Jurkat, Clone E6-1 (cell line): ENCODE data around the gene NAP1L5.

ENCODE experiments used
- DNase-seq: peaks from one replicate; pipeline ENCODE4 v3.0.0-alpha.2; 2011; ENCODE audit warnings: low read depth, low spot score
- H3K4me3 ChIP-seq: 2 replicates; pipeline ENCODE4 v1.5.1; 2011; ENCODE audit warnings: mild to moderate bottlenecking, low read length, control low read depth, moderate library complexity

The NAP1L5 gene

DNA sequence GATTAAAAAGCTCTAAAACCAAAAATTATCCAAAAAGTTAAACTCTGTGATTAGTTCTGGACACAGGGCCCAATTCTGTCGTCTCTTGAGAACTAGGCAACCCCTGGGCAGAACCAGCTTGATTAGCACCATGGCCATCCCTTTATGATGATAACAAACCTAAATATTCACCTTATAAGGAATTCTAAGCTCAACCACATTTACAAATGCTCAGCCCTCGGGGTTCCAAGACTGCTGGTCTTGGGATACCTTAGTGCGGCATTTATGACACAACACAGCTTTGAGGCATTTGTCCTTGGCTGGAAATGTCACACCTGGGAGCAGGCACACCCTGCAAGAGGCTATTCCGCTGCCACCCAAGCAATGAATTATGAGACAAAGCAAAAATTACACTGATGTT lies 27.5 kb upstream of the NAP1L5 start:
- H3K4me3 ChIP-seq: no peak overlapping the region
- DNase-seq: no peak

DNA sequence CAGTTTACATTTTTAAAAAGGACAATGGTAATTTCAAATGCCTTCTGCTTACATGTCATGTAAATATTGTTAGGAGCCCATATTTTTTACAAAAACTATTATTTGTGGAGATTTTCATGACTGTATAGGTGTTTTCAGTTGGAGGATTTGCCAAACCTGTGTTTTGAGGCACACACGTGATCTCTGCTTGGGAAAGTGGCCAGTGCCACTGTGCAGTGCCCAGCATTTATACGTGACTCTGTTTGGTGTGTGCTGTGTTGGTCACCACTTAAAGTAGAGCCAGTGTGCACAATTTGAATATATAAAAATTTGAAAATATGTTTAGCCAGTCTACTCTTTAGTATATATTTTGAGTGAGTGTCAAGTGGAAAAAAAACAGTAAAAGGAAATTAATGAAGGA lies 26.8 kb upstream of the NAP1L5 start:
- no peak for DNase-seq
- H3K4me3 ChIP-seq: no peak overlapping the region

DNA sequence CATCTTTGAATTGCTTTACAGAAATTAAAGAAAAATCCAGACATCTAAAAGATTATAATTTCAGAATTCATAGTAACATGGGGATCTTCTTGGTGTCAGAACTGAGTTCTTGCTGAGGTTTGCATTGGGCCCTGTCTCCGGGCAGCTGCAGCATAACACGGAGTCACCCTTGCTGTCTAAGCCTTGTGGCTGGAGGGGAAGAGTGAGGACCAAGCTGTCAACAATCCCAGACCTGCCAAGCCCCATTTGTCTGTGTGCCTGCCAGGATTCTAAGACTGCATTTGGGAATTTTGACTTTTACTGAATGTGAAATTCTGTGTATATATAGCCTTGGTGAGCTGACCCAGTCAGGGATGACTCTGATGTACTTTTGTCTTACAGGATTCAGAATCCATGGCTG lies 25.2 kb upstream of the NAP1L5 start:
- DNase-seq: no peak

DNA sequence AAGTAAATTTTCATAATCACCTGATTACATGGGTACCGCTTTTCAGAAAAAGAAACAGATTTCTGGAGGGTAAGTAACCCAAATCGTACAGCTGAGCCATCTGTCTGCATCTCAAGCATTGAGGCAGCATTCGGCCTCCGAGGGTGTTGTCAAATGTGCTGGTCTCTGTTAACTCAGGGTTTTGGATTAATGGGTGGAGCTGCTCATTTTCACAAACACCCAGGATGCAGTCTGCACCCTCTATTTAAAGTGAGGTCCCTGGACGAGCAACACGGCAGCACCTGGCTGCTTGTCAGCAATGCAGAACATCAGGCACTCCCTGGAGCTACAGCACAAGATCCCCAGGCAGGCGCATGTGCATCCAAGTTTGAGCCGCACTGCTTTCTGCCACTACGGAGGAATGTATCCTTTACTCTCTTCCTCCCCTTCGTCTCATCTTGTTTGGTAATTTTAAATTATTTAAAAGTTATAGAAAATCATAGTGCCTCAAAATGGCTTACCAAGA lies 24.7 kb upstream of the NAP1L5 start:
- DNase-seq: no peak
- H3K4me3 ChIP-seq: no peak overlapping the region

More for the DNA sequence above, 25.2 kb upstream of the NAP1L5 start:
- H3K4me3 ChIP-seq: no peak overlapping the region

DNA sequence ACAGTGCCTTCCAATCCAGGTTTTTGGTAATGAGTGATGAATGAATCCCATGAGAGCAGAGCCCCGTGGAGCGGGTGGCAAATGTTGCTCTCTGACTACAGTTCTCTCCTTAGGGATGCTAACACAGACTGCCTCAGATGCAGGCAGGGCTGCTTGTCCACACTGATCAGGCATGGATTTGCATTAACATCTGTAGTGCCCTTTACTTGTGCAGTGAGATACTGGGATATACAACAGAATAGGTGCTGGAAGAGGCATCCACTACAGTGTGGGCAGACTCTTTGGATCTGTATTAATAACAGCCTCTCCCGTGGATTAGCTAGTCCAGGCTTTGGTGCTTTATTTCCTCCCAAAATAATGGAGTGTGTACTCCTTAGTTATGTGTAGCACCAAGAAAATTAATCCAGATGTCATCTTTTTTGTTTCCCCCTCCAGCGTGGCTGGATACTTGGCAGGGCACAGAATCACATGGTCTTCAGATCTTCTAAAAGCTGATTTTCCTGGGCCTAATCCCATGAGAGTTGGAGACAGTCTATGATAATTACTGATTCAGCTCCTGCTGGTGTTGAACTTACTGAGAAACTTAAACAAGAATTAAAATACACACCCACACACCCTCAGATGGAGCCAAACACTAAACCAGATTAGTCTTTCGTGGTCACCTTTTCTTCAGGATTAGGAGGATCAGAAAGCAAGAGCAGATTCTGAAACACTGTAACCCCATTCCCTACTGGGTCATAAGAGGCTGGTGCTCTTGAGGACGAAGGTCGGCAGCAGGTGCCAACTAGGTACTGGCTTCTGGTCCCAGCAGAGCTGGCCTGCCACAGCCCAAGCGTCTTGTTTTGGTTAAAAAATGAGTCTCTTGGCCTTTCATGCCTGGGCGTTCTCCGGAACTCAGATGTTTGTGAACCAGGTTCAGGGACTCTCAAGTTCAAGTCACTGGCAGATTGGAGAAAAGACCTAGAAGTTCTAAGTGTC lies 23.1 kb upstream of the NAP1L5 start:
- DNase-seq: no peak
- no peak overlapping the region for H3K4me3 ChIP-seq

DNA sequence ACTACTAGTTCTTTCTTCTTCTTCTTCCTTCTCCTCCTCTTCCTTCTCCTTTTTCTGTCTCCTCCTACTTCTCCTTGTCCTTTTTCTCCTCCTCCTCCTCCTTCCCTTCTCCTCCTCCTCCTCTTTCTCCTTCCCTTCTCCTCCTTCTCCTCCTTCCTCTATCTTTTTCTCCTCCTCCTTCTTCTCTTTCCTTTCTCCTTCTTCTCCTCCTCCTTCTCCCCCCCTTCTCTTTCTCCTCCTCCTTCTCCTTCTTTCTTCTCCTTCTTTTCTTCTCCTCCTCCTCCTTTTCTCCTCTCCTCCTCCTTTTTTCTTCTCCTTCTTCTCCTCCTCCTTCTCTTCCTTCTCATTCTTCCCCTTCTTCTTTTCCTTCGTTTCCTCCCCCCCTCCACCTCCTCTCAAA lies 21.8 kb upstream of the NAP1L5 start:
- DNase-seq: no peak
- H3K4me3 ChIP-seq: no peak overlapping the region

DNA sequence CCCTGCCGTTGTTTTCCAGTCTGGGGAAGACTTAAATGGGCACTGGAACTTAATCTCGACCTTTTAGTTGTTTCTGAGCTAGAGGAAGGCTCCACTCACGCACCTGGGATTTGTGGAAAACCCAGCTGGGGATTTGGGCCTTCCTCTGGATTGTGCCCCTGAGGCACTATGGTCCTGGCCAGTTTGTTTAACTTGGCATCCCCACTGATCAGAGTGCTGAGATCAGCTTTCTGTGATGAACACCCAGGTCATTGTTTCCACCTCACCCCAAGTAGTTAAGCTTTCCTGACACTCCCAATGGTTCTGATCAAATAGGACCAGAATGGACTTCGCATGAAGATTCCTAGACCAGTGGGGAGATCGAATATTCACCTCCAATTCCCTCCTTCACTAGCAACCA lies 20.5 kb upstream of the NAP1L5 start:
- no peak for DNase-seq
- no peak overlapping the region for H3K4me3 ChIP-seq

DNA sequence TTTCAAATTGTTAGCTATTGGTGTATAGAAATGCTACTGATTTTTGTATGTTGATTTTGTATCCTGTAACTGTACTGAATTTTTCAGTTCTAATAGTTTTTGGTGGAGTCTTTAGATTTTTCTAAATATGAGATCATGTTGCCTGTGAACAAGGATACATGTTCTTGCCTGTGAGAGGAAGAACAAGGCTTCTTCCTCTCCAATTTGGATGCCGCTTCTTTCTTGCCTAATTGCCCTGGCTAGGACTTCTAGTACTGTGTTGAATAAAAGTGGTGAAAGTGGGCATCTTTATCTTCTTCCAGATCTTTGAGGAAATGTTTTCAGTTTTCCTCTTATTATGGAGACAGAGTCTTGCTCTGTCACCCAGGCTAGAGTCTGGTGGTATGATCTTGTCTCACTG lies 16.2 kb upstream of the NAP1L5 start:
- no peak overlapping the region for H3K4me3 ChIP-seq

DNA sequence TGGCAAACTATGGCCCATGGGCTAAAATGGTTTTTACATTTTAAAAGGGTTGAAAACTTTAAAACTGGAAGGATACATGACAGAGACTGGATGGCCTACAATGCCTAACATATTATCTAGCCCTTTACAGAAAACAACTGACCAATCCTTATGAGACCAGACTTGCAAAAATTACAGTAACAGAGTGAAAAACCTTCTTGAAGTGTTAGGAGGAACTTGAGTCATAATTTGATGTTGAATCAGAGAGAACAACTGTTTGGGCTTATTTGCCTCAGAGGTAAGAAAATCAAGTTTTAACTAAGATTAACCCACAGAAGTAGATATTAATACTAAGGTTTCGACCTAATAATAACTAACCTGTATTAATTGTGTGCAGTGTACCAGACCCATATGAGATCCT lies 12.4 kb upstream of the NAP1L5 start:
- DNase-seq: no peak
- no peak overlapping the region for H3K4me3 ChIP-seq

More for the DNA sequence above, 16.2 kb upstream of the NAP1L5 start:
- DNase-seq: no peak

DNA sequence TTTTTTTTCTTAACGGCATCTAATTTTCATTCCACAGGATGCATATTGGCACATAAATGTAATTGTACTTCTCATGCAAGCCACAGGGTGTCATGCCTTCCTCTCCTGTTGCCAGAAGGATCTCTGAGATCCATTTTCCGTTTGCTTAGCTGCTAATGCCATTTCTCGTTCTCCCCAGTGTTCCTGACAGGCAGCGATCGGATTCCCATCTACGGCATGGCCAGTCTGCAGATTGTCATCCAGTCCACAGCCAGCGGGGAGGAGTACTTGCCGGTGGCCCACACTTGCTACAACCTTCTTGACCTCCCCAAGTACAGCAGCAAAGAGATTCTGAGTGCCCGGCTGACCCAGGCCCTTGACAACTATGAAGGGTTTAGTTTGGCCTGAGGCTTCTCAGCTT lies 8.9 kb upstream of the NAP1L5 start:
- no peak for DNase-seq
- no peak overlapping the region for H3K4me3 ChIP-seq

DNA sequence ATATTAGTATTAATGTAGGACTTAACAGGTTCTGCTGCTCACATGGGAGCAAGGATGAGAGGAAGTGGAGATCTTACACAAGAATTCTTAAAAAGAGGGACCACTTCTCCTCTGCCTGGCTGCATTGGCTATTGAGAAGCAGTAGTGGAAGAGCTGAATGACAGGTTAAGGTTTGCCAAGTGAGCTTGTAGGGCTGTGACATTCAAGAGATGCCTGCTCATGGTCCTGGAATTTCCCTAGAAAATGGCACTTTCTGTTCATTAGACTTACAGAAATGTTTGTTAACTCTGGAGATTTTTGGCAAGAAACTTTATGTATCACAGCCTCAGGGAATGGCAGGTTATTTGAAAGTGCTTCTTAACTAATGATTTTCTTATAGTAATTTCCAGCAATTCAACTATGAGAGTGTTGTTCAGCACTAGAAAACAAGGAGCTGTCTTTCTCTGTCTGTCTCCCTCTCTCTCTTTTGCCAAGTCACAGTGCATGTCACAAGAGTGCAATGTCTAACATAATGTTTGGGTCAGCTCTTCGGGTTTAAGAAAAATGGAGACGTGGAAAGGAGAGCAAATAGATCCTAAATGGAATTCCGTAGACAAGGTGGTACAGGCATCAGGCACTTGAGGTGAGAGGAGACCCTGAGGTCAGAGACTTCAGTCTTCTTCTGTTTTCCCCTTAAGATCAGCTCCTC lies 8.3 kb upstream of the NAP1L5 start:
- DNase-seq: no peak
- H3K4me3 ChIP-seq: no peak overlapping the region

DNA sequence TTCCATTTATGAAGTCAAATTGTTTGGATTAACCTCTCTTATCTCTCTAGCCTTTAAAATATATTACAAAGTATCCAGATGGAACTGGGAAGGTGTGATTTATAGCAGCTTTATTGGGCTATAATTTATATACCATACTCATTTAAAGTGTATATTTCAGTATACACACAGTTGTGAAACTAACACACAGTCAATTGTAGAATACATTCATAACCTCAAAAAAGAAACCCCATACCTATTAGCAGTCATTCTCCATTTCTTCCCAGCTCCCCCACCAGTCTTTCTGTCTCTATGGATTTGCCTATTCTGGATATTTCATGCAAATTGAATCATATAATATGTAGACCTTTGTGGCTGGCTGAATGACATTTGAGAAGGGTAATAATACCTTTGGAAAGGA lies 7.6 kb upstream of the NAP1L5 start:
- no peak overlapping the region for H3K4me3 ChIP-seq
- no peak for DNase-seq

DNA sequence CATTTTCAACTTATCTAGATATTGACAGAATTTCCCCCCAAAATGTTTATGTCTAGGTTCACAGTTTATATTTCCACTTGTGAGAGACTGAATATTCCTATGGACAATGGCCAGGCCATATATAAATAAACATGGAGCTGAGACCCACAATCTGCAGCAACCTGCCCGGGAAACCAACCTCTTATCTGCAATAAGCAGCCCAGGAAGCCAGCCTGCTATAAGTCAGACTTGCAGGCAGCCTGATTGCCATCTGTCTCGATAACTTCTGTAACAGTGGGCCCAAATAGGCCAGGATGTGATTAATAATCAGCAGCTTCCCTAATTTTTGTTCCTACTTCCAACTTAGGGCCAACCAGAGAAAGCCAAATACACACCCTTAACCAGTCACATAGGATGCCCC lies 5.2 kb upstream of the NAP1L5 start:
- no peak for DNase-seq

DNA sequence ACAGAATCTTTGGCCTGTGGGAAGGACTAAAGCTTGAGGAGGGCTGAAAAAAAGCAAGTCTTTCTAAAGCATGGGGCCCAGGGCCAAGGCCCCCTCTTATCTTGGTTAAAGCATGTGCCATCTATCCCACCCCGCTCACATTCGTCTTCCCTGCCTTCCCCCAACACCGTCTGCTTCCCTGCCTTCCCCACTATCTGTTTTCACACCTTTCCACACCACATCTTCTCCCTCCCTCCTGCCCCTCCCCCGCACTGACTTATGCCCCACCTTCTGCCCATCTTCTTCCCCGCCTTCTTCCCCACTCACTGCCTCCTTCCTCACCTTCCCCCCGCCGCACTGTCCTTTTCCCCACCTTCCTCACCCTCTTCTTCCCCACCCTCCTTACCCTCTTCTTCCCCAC lies 890 bp upstream of the NAP1L5 start:
- DNase-seq: no peak

More for the DNA sequence above, 5.2 kb upstream of the NAP1L5 start:
- H3K4me3 ChIP-seq: no peak overlapping the region

DNA sequence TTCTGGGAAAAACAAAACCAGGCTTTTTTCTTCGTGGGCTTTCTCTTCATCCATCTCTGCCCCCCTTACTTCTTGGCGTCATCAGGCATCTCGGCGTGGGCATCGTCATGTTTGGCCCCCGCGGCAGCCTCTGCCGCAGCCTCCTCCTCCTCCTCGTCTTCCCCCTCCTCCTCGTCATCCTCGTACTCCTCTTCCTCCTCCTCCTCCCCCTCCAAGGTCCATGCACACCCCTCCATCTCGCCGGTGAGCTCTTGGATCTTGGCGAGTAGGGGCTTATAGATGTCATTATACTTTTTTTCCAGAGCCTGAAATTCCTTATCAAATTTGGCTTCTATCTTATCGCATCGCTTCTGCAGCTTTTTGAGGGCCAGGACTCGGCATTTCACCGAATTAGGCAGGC lies 488 bp downstream of the NAP1L5 start:
- H3K4me3 ChIP-seq: peak overlapping the region; percentile 67
- no peak for DNase-seq

More for the DNA sequence above, 890 bp upstream of the NAP1L5 start:
- H3K4me3 ChIP-seq: no peak overlapping the region

DNA sequence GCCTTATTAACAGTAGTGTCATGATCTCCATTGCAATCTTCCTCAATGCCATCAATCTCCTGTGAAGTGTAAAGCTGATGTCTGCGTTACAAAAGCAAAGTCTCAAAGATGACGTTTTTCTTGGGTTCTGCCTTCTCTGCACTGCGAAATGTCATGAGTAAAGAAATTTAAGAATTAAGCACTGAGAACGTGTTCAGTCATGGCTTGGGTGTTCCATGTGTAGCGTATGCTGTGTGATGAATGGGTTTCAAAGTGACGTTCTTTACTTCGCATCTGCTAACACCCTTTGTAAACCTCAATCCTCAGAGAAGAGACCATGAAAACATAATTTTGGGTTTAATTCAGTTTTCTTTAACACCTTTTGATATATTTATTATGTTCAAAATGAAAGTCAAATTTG lies 999 bp downstream of the NAP1L5 start:
- peak overlapping the region; percentile 67; the same call in 1 of the 2 replicates for H3K4me3 ChIP-seq
- DNase-seq: no peak

DNA sequence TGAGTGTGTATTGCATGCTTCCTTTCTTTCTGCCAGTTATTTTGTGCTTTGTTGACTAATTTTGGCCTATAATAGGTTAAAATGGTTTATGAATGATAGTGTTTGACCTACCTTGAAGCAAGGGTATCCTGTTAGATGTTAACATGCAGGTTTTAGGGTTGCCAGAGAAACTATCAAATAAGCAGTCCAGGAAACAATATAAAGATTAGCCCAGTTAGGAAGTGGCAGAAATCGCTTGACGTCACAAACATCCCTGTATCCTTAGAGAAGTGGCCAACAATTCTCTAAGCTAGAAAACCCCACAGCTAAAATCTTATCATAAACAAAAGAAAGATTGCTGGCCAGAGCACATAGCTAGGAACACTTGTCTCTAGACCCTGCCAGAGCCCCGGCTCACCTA lies 3.8 kb downstream of the NAP1L5 start:
- H3K4me3 ChIP-seq: no peak overlapping the region
- DNase-seq: no peak

DNA sequence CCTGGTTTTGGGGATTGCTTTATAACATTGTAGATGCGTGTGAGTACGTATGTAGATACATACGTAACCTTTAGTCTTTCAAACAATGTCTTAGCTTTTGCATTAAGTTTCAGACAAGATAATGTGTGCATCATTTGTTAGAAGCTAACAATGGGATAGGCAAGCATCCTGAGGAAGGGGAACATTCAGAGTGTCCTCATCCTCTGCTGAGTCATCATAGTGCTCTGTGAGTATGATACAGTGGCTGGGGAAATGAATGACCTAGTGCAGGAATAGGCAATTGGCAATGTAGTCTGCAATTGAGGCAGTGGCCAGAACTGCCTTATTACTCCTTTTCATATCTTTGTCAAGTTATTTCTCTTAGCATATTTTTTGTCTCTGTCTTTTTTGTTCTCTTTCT lies 7.3 kb downstream of the NAP1L5 start:
- no peak for DNase-seq
- H3K4me3 ChIP-seq: no peak overlapping the region

DNA sequence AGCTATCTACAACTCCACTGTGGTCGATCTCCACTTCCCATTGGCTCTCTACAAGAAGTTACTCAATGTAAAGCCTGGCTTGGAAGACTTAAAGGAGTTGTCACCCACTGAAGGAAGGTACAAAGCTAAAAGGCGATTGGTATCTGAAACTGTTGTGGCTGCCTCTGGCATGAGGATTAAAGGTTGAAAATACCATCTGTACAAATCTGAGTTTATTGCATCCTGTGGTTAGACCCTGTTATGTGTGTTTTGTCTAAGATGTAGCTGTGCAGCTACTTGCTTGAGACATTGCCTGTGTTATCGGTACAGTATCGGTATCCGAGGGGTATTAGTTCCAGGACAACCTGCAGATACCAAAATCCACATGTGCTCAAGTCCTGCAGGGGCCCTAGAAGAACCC lies 16.4 kb downstream of the NAP1L5 start:
- no peak overlapping the region for H3K4me3 ChIP-seq
- peak; percentile 72 for DNase-seq

DNA sequence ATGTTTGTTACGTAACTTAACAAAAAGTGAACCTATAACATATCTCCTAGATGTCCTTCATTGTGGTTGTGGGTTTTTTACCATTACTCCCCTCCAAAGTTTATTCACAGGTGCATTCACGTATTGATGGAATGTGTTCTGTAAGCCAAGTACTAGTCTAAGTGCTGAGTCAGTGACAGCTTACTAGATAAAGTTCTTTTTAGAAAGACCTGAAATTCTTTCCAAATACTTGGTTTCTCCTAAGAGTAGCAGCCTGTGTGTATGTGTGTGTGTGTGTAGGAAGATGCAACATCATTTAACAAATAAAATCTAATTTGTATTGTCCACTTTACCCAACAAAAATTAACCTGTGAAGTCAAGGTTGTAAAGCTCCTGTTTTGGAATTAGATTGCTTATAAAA lies 22.1 kb downstream of the NAP1L5 start:
- no peak for DNase-seq

More for the DNA sequence above, 22.1 kb downstream of the NAP1L5 start:
- H3K4me3 ChIP-seq: no peak overlapping the region
